Neural progenitor cell (in vitro differentiated cells): ENCODE results near the gene LAMB1. TPM values are rescaled to one million over a fixed set of nuclear protein-coding genes. Genes with fewer than 3 reads are reported as not detected.
A peak's percentile ranks its signal among the peaks of the same experiment; 100 is the strongest.

ENCODE experiments used
- DNase-seq: peaks from one replicate; pipeline ENCODE4 v3.0.0-alpha.2; 2016; ENCODE audit warnings: low spot score
- H2AFZ ChIP-seq: fragments of 200-600 bp; sonication (generic); replicated peaks from 2 replicates; pipeline ENCODE4 v1.6.1; 2016; ENCODE audit warnings: antibody characterized with exemption
- H3F3A ChIP-seq: fragments of 200-600 bp; sonication (generic); 2 replicates; pipeline ENCODE4 v1.6.1; 2016; ENCODE audit warnings: antibody characterized with exemption, low read depth
- H3K27ac ChIP-seq: fragments of 200-600 bp; sonication (generic); 2 replicates; pipeline ENCODE4 v1.5.1; 2016; ENCODE audit warnings: mild to moderate bottlenecking
- H3K27me3 ChIP-seq: fragments of 200-600 bp; sonication (generic); 2 replicates; pipeline ENCODE4 v1.6.1; 2016; ENCODE audit warnings: mild to moderate bottlenecking, moderate library complexity
- H3K36me3 ChIP-seq: fragments of 200-600 bp; sonication (generic); 2 replicates; pipeline ENCODE4 v1.5.1; 2016
- H3K4me1 ChIP-seq: fragments of 200-600 bp; sonication (generic); 2 replicates; pipeline ENCODE4 v1.6.1; 2016; ENCODE audit warnings: mixed run types
- H3K4me2 ChIP-seq: fragments of 200-600 bp; sonication (generic); 2 replicates; pipeline ENCODE4 v1.6.1; 2016
- H3K4me3 ChIP-seq: fragments of 200-600 bp; sonication (generic); 2 replicates; pipeline ENCODE4 v1.5.1; 2016
- H3K79me2 ChIP-seq: fragments of 200-600 bp; sonication (generic); 2 replicates; pipeline ENCODE4 v1.6.1; 2016; ENCODE audit warnings: low read depth
- H3K9ac ChIP-seq: fragments of 200-600 bp; sonication (generic); 2 replicates; pipeline ENCODE4 v1.6.1; 2016
- H3K9me3 ChIP-seq: fragments of 200-600 bp; sonication (generic); 2 replicates; pipeline ENCODE4 v1.5.1; 2016; ENCODE audit warnings: low read depth
- H4K20me1 ChIP-seq: fragments of 200-600 bp; sonication (generic); 2 replicates; pipeline ENCODE4 v1.6.1; 2016; ENCODE audit warnings: low read depth
- H3K27ac Mint-ChIP-seq: 3 replicates; pipeline ENCODE4 v1.8.0; 2021; ENCODE audit warnings: mixed read lengths
- H3K27me3 Mint-ChIP-seq: 2 replicates; pipeline ENCODE4 v1.8.0; 2022; ENCODE audit warnings: low read depth, mild to moderate bottlenecking, inconsistent platforms, moderate library complexity, mixed read lengths; ENCODE audit not compliant: insufficient read depth
- H3K36me3 Mint-ChIP-seq: 3 replicates; pipeline ENCODE4 v1.8.0; 2021; ENCODE audit warnings: mixed read lengths
- H3K4me1 Mint-ChIP-seq: 3 replicates; pipeline ENCODE4 v1.8.0; 2021; ENCODE audit warnings: mixed read lengths
- H3K4me3 Mint-ChIP-seq: 3 replicates; pipeline ENCODE4 v1.8.0; 2021; ENCODE audit warnings: mild to moderate bottlenecking, moderate library complexity, mixed read lengths
- H3K9me3 Mint-ChIP-seq: 3 replicates; pipeline ENCODE4 v1.8.0; 2020; ENCODE audit warnings: mixed read lengths
- EZH2 ChIP-seq: fragments of 200-600 bp; sonication (generic); IDR thresholded peaks from 2 replicates; pipeline ENCODE4 v1.6.1; 2017; ENCODE audit warnings: antibody characterized with exemption, mild to moderate bottlenecking, moderate library complexity
- EZH2phosphoT487 ChIP-seq: fragments of 200-600 bp; sonication (generic); IDR thresholded peaks from 2 replicates; pipeline ENCODE4 v1.6.1; 2017; ENCODE audit warnings: antibody characterized with exemption
- total RNA-seq: library from RNA; depleted of rRNA; stranded (reverse); fragments of >200 nt; gene quantifications from 2 replicates; pipeline ENCODE4 v1.2.3, GENCODE V29; 2015; ENCODE audit warnings: low replicate concordance
- TF ChIP-seq, protein P1 (sequence below): fragments of 200-600 bp; sonication (generic); IDR thresholded peaks from 2 replicates; pipeline ENCODE4 v1.5.1; 2017; ENCODE audit warnings: antibody characterized with exemption, mild to moderate bottlenecking

The LAMB1 gene
- total RNA-seq, 1 donor from 2014 or later, result 87.7 TPM

DNA sequence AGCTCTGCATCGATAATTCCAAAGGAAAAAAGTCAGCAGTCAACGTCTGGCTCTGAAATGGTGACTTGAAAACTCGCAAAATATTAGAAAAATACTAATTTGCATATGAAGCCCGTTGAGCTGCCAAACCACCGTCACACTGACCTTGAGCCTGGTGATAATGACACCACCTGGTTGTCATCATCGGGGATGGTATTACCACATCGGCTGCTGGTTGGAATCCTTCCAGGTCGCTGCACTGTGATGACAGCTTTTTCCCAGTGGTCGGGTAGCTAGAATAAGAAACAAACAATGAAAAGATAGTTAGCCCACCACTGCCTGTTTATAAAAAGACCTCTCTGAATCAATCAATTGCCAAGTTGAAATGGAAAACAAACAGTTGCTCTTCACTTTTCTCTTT, 41.6 kb downstream of the LAMB1 start:
- H4K20me1 ChIP-seq, result no peaks in the 10 kb centered on the region
- Mint-ChIP-seq H3K4me3 (no peak overlapping the region), H3K9me3 (no peaks in the 10 kb centered on the region), H3K4me1 (peaks cover 1% of the 10 kb centered on the region), H3K27ac (no peak overlapping the region), H3K27me3 (no peaks in the 10 kb centered on the region), H3K36me3 (peaks cover 6% of the 10 kb centered on the region)
- no peaks in the 10 kb centered on the region for H3F3A ChIP-seq
- DNase-seq, result no peak
- H3K4me1 ChIP-seq, result no peaks in the 10 kb centered on the region
- H3K4me2 ChIP-seq, result no peak overlapping the region
- H3K9ac ChIP-seq, result no peak overlapping the region
- no peaks in the 10 kb centered on the region for H3K27me3 ChIP-seq
- no peak overlapping the region for H3K4me3 ChIP-seq
- no peaks in the 10 kb centered on the region for H3K79me2 ChIP-seq
- H3K9me3 ChIP-seq, result no peaks in the 10 kb centered on the region
- TF ChIP-seq, protein P1, sequence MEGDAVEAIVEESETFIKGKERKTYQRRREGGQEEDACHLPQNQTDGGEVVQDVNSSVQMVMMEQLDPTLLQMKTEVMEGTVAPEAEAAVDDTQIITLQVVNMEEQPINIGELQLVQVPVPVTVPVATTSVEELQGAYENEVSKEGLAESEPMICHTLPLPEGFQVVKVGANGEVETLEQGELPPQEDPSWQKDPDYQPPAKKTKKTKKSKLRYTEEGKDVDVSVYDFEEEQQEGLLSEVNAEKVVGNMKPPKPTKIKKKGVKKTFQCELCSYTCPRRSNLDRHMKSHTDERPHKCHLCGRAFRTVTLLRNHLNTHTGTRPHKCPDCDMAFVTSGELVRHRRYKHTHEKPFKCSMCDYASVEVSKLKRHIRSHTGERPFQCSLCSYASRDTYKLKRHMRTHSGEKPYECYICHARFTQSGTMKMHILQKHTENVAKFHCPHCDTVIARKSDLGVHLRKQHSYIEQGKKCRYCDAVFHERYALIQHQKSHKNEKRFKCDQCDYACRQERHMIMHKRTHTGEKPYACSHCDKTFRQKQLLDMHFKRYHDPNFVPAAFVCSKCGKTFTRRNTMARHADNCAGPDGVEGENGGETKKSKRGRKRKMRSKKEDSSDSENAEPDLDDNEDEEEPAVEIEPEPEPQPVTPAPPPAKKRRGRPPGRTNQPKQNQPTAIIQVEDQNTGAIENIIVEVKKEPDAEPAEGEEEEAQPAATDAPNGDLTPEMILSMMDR, result no peak
- TF ChIP-seq EZH2phosphoT487 (no peak), EZH2 (no peak)
- peaks cover 8% of the 10 kb centered on the region for H3K36me3 ChIP-seq
- no peak overlapping the region for H2AFZ ChIP-seq
- no peak overlapping the region for H3K27ac ChIP-seq

DNA sequence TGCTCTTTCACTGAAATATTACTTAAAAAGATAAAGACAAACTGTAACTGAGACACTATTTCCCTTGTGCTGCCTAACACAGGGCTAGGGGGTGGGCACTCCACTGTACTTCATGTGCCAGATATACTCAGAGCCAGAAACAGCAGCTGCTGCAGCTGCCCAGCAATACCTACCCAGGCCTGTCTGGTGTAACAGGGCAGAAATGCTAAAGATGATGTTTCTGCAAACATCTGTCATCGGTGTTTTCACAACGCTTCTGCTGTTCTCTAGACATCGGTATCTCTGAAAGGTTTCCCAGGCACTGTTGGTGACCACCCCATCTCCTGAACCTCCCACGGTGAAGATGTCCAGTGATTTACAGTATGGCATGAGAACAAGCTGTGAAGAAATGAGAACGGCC, 42.7 kb downstream of the LAMB1 start:
- DNase-seq, result no peak
- no peak overlapping the region for H3K4me3 ChIP-seq
- no peaks in the 10 kb centered on the region for H3K9me3 ChIP-seq
- TF ChIP-seq EZH2phosphoT487, result no peak
- TF ChIP-seq, protein P1, result no peak
- no peak for TF ChIP-seq EZH2
- H3K9ac ChIP-seq, result no peak overlapping the region
- Mint-ChIP-seq H3K4me1 (no peaks in the 10 kb centered on the region), H3K4me3 (no peak overlapping the region), H3K9me3 (no peaks in the 10 kb centered on the region), H3K36me3 (peaks cover 6% of the 10 kb centered on the region), H3K27me3 (no peaks in the 10 kb centered on the region), H3K27ac (peak overlapping the region; percentile 43)
- H3K79me2 ChIP-seq, result no peaks in the 10 kb centered on the region
- no peak overlapping the region for H3K4me2 ChIP-seq
- no peaks in the 10 kb centered on the region for H3K4me1 ChIP-seq
- peaks cover 8% of the 10 kb centered on the region for H3K36me3 ChIP-seq
- no peak overlapping the region for H3K27ac ChIP-seq
- H3F3A ChIP-seq, result no peaks in the 10 kb centered on the region
- no peaks in the 10 kb centered on the region for H4K20me1 ChIP-seq
- no peaks in the 10 kb centered on the region for H3K27me3 ChIP-seq
- no peak overlapping the region for H2AFZ ChIP-seq

DNA sequence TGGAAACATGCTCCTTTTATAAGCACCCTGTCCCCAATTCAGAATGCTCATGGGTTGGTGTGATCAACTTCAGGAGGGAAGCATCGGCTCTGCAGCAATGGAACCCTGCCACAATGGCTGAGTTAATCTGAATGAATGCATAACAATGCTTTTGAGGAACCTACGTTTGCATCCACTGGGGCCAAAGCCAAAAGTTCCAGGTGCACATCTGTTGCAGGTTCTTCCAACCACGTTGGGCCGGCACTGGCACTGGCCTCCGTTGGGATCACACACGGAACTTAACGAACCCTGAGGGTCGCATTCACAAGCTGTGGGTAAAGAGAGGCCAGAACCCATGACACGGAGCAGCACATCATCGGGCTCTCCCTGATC, 43.4 kb downstream of the LAMB1 start:
- Histone ChIP-seq H3F3A (no peaks in the 10 kb centered on the region), H3K79me2 (no peaks in the 10 kb centered on the region), H3K27ac (no peak overlapping the region), H3K9me3 (no peaks in the 10 kb centered on the region), H4K20me1 (no peaks in the 10 kb centered on the region), H3K9ac (no peak overlapping the region), H3K4me1 (no peaks in the 10 kb centered on the region), H3K36me3 (peaks cover 8% of the 10 kb centered on the region), H2AFZ (no peak overlapping the region), H3K4me3 (no peak overlapping the region), H3K27me3 (no peaks in the 10 kb centered on the region), H3K4me2 (no peak overlapping the region)
- TF ChIP-seq EZH2, result no peak
- TF ChIP-seq, protein P1, result no peak
- no peak for TF ChIP-seq EZH2phosphoT487
- Mint-ChIP-seq H3K27me3 (no peaks in the 10 kb centered on the region), H3K4me1 (no peaks in the 10 kb centered on the region), H3K36me3 (peaks cover 8% of the 10 kb centered on the region), H3K4me3 (no peak overlapping the region), H3K9me3 (no peaks in the 10 kb centered on the region), H3K27ac (no peak overlapping the region)
- no peak for DNase-seq
